Right lobe of liver (tissue), 4 donors: Measurements from ENCODE around the gene SFSWAP.

Source experiments
- CTCF ChIP-seq, 4 donors: fragments of 200-600 bp in 3 of 4; fragments of 450-650 bp in 1 of 4; IDR thresholded peaks; one replicate each; pipeline versions ENCODE4 v1.5.1 to v1.8.0; 2016 to 2022; ENCODE audit warnings: antibody characterized with exemption in 4 of 4, mild to moderate bottlenecking in 2 of 4
- POLR2A ChIP-seq: fragments of 450-650 bp; IDR thresholded peaks from one replicate; pipeline ENCODE4 v1.6.1; 2017; ENCODE audit warnings: antibody characterized with exemption, mild to moderate bottlenecking
- donor health status: DM: no; HTN: no; CAD: no.
- donor health status: DM: no; HTN: no; CAD: no.
- donor health status: DM: no; HTN: yes; CAD: no.

- no peak for TF ChIP-seq CTCF (IDR thresholded peaks at IDR 0.05)
- TF ChIP-seq POLR2A = no peak
These were observed 43.3 kb downstream of the SFSWAP start for GRCh38 chr12:131754184-131754583.
